K562 (cell line): Measurements from ENCODE around the gene MAPK1IP1L. TPM values are rescaled to one million over a fixed set of nuclear protein-coding genes. Genes with fewer than 3 reads are reported as not detected.

Source experiments
- ATAC-seq: fragments of 200-7000 bp; cut with Tn5 transposase; 3 replicates; pipeline ENCODE4 v1.9.1; 2020; ENCODE audit warnings: moderate library complexity
- BruUV-seq: library from RNA; stranded (reverse); fragments of 400-500 nt; replicated peaks from 2 replicates; lab custom pipeline; 2021; lab: Mats Ljungman, UMichigan
- CTCF ChIA-PET: fragments of 300-600 bp; formaldehyde crosslinking; extraction: SDS; loops from one replicate; lab custom pipeline; 2021; ENCODE audit warnings: low intra/inter-chr PET ratio; lab: Yijun Ruan, JAX
- POLR2A ChIA-PET: fragments of 300-600, 350-650 bp; sonication (Branson Sonifier 250); formaldehyde crosslinking; extraction: SDS; loops from one replicate; lab custom pipeline; 2021; ENCODE audit warnings: antibody characterized with exemption, inconsistent platforms; lab: Yijun Ruan, JAX
- DNase-seq, 4 experiments: peaks; one replicate each; pipeline versions ENCODE4 v3.0.0 to v3.0.0-alpha.2; 2011 to 2018; ENCODE audit warnings: low spot score in 3 of 4, mixed read lengths in 3 of 4; ENCODE audit errors: extremely low read depth in 1 of 4
- FAIRE-seq: peaks from 2 replicates; lab custom pipeline; 2011; peaks lifted over from hg19 to GRCh38; lab: Jason Lieb, UNC
- H2AFZ ChIP-seq: 2 replicates; pipeline ENCODE4 v1.6.0; 2011; ENCODE audit warnings: low read depth, low read length, control low read depth, inconsistent platforms
- H3K27ac ChIP-seq: fragments of 200-600 bp; 3 replicates; pipeline ENCODE4 v1.8.0; 2011; ENCODE audit warnings: low read depth, mild to moderate bottlenecking, control low read depth, inconsistent platforms, low read length, moderate library complexity, mixed read lengths; ENCODE audit errors: extremely low read depth
- H3K27me3 ChIP-seq, 2 experiments: fragments of 300-600 bp in 1 of 2; 2 replicates in 1 of 2; 3 replicates in 1 of 2; pipeline versions ENCODE4 v1.6.0 to v1.8.0; 2011; ENCODE audit warnings: inconsistent platforms in 2 of 2, low read length in 2 of 2, mild to moderate bottlenecking in 1 of 2, mixed read lengths in 1 of 2, moderate library complexity in 1 of 2; ENCODE audit not compliant: control insufficient read depth in 2 of 2, insufficient read depth in 2 of 2
- H3K36me3 ChIP-seq: fragments of 300-600 bp; 3 replicates; pipeline ENCODE4 v1.8.0; 2011; ENCODE audit warnings: mild to moderate bottlenecking, low read length, inconsistent platforms; ENCODE audit not compliant: control insufficient read depth, insufficient read depth
- H3K4me1 ChIP-seq, 2 experiments: fragments of 200-600 bp in 1 of 2; replicated peaks in 1 of 2; 2 replicates in 1 of 2; 3 replicates in 1 of 2; pipeline versions ENCODE4 v1.5.1 to v1.8.0; 2011; ENCODE audit warnings: inconsistent platforms in 2 of 2, low read length in 2 of 2, mild to moderate bottlenecking in 1 of 2, mixed read lengths in 1 of 2, moderate library complexity in 1 of 2; ENCODE audit not compliant: control insufficient read depth in 2 of 2, insufficient read depth in 2 of 2
- H3K4me2 ChIP-seq: 2 replicates; pipeline ENCODE4 v1.6.1; 2011; ENCODE audit warnings: low read length, control low read depth, inconsistent platforms, mixed read lengths; ENCODE audit not compliant: insufficient read depth
- H3K4me3 ChIP-seq: fragments of 200-600 bp; sonication (generic), shearing (Covaris generic); 2 replicates; pipeline ENCODE4 v1.5.1; 2016; ENCODE audit warnings: control low read depth, inconsistent platforms
- H3K79me2 ChIP-seq: fragments of 200-600 bp; 3 replicates; pipeline ENCODE4 v1.8.0; 2011; ENCODE audit warnings: low read length, inconsistent platforms; ENCODE audit not compliant: control insufficient read depth, insufficient read depth
- H3K9ac ChIP-seq, 2 experiments: 2 replicates each; pipeline versions ENCODE4 v1.6.0 to v1.6.1; 2011; ENCODE audit warnings: low read depth in 2 of 2, low read length in 2 of 2, control low read depth in 1 of 2, inconsistent platforms in 1 of 2, mild to moderate bottlenecking in 1 of 2, mixed read lengths in 1 of 2; ENCODE audit not compliant: insufficient read depth in 1 of 2
- H3K9me1 ChIP-seq: one replicate; pipeline ENCODE4 v1.6.0; 2011; ENCODE audit warnings: inconsistent platforms, mild to moderate bottlenecking, low read length, moderate library complexity; ENCODE audit not compliant: control insufficient read depth, insufficient read depth
- H3K9me3 ChIP-seq: replicated peaks from 2 replicates; pipeline ENCODE4 v1.5.1; 2011; ENCODE audit warnings: low read depth, low read length, inconsistent platforms; ENCODE audit not compliant: control insufficient read depth, insufficient read depth
- H4K20me1 ChIP-seq: replicated peaks from 2 replicates; pipeline ENCODE4 v1.6.1; 2011; ENCODE audit warnings: low read length, inconsistent platforms, mixed read lengths; ENCODE audit not compliant: control insufficient read depth, insufficient read depth
- CBFA2T2 ChIP-seq: fragments of 450-650 bp; conservative IDR thresholded peaks from 2 replicates; pipeline ENCODE4 v1.6.1; 2017; ENCODE audit warnings: mild to moderate bottlenecking
- FOS ChIP-seq: IDR thresholded peaks from 3 replicates; pipeline ENCODE4 v1.6.1; 2011; ENCODE audit not compliant: insufficient read length; ENCODE audit errors: extremely low read depth
- FOXJ2 ChIP-seq: fragments of 200-800 bp; sonication (Bioruptor generic); IDR thresholded peaks from 2 replicates; pipeline ENCODE4 v1.6.1; 2016; ENCODE audit warnings: missing genetic modification characterization, missing compliant biosample characterization
- HLTF ChIP-seq: fragments of 450-650 bp; IDR thresholded peaks from 2 replicates; pipeline ENCODE4 v1.6.1; 2016
- MEIS2 ChIP-seq: fragments of 450-650 bp; IDR thresholded peaks from 2 replicates; pipeline ENCODE4 v1.6.1; 2014; ENCODE audit warnings: mild to moderate bottlenecking; ENCODE audit not compliant: partially characterized antibody
- NUFIP1 ChIP-seq: fragments of 450-650 bp; IDR thresholded peaks from 2 replicates; pipeline ENCODE4 v1.6.1; 2018; ENCODE audit not compliant: partially characterized antibody
- PCBP1 ChIP-seq: fragments of 200-400 bp; formaldehyde crosslinking; IDR thresholded peaks from 2 replicates; pipeline ENCODE4 v1.6.1; 2018; ENCODE audit warnings: mild to moderate bottlenecking, low read depth, low read length; ENCODE audit not compliant: poor library complexity, severe bottlenecking
- POLR2H ChIP-seq: IDR thresholded peaks from 2 replicates; pipeline ENCODE4 v1.6.1; 2016; ENCODE audit warnings: missing genetic modification characterization, low read depth, mild to moderate bottlenecking, control low read depth, missing compliant biosample characterization, moderate library complexity
- RBM15 ChIP-seq: fragments of 200-400 bp; formaldehyde crosslinking; IDR thresholded peaks from 2 replicates; pipeline ENCODE4 v1.6.1; 2018; ENCODE audit warnings: mild to moderate bottlenecking, low read length, moderate library complexity; ENCODE audit not compliant: insufficient read depth
- SNRNP70 ChIP-seq: fragments of 200-400 bp; formaldehyde crosslinking; optimal IDR thresholded peaks from 2 replicates; pipeline ENCODE3; 2017; ENCODE audit warnings: low read depth, low read length
- SP2 ChIP-seq: IDR thresholded peaks from 2 replicates; pipeline ENCODE4 v1.6.1; 2011; ENCODE audit warnings: mild to moderate bottlenecking, low read depth, low read length, moderate library complexity; ENCODE audit not compliant: poor library complexity, severe bottlenecking; ENCODE audit errors: extremely low read depth
- TCFL5 ChIP-seq: fragments of 250-450 bp; sonication (Bioruptor Pico); conservative IDR thresholded peaks from 2 replicates; pipeline ENCODE4 v1.6.1; 2021; ENCODE audit warnings: mild to moderate bottlenecking, moderate library complexity, matching md5 sums
- WGBS: fragments of 100-300 bp; shearing (Covaris generic); methylation state at CpG from one replicate; pipeline ENCODE4 v1.1.6; 2016; ENCODE audit warnings: low coverage, mixed read lengths; ENCODE audit not compliant: insufficient coverage; ENCODE audit errors: missing lambda C conversion rate; 5-methylcytosine and 5-hydroxymethylcytosine counted together
- in situ Hi-C: fragments of 300-500 bp; cut with MboI; formaldehyde crosslinking; loops from 4 replicates; pipeline ENCODE4 v1.15.0; 2018; ENCODE audit warnings: inconsistent platforms, mixed read lengths
- intact Hi-C: fragments of 100-400 bp; cut with micrococcal nuclease; formaldehyde crosslinking; loops from 2 replicates; pipeline ENCODE4 v1.14.2; 2022
- polyA plus RNA-seq, 8 experiments: library from polyadenylated mRNA; depleted of rRNA in 4 of 8; stranded (reverse) in 5 of 8; unstranded in 3 of 8; fragments of >200 nt; fragmentation: Nextera tagmentation in 2 of 8; fragmentation: Illumina TruSeq in 1 of 8; extraction: Ambion mirVana in 2 of 8; extraction: Trizol in 1 of 8; gene quantifications; 2 replicates each; pipeline versions ENCODE4 v1.2.1 to v1.2.3, GENCODE V29; 2011 to 2014; ENCODE audit warnings: inconsistent platforms in 1 of 8, missing spikeins in 1 of 8
- total RNA-seq, 7 experiments: library from RNA; depleted of rRNA in 6 of 7; stranded (reverse); fragments of >200 nt in 6 of 7; fragmentation: Illumina TruSeq in 2 of 7; extraction: Trizol in 2 of 7; gene quantifications; 2 replicates each; pipeline versions ENCODE4 v1.2.1 to v1.2.3, GENCODE V29; 2011 to 2021; ENCODE audit warnings: low replicate concordance in 1 of 7
- TF ChIP-seq, protein P1 (sequence below): fragments of 450-650 bp; IDR thresholded peaks from 2 replicates; pipeline ENCODE4 v1.6.1; 2017; ENCODE audit warnings: mild to moderate bottlenecking, moderate library complexity
- TF ChIP-seq, protein P2 (sequence below), 2 experiments: IDR thresholded peaks in 1 of 2; conservative IDR thresholded peaks in 1 of 2; 2 replicates each; pipeline ENCODE4 v1.6.1; 2016; ENCODE audit warnings: low read depth in 2 of 2, mild to moderate bottlenecking in 1 of 2, missing compliant biosample characterization in 1 of 2, missing genetic modification characterization in 1 of 2, moderate library complexity in 1 of 2
- TF ChIP-seq, protein P3 (sequence below): fragments of 450-650 bp; IDR thresholded peaks from 2 replicates; pipeline ENCODE4 v1.6.1; 2016

The MAPK1IP1L gene
- total and polyA plus RNA-seq, 9 of the 15 experiments (the other 6 are each of a cell fraction or from before 2014, with no cell fraction given), result 32.7 to 99.4 (median 49.8) TPM

DNA sequence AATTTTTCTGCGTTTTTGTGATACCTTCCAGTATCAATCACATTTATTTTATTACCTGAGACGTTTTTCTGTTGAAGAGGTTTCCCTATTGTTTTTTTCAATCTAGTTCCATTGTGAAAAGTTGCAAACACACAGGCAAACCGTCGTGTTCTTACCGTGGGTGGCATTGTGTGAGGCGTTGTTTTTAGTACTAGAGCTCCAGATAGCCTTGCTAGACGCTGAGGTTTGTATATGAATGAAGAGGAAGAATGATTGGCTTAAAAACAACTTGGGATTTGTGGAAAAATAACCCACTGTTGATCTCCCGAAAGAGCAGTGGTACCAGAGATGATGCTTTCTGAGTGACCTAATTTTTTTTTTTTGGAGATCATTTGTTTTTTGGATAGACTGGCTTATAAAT lies 23.4 kb upstream of the MAPK1IP1L start (continued):
- TF ChIP-seq, protein P1, sequence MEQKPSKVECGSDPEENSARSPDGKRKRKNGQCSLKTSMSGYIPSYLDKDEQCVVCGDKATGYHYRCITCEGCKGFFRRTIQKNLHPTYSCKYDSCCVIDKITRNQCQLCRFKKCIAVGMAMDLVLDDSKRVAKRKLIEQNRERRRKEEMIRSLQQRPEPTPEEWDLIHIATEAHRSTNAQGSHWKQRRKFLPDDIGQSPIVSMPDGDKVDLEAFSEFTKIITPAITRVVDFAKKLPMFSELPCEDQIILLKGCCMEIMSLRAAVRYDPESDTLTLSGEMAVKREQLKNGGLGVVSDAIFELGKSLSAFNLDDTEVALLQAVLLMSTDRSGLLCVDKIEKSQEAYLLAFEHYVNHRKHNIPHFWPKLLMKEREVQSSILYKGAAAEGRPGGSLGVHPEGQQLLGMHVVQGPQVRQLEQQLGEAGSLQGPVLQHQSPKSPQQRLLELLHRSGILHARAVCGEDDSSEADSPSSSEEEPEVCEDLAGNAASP, result no peak
- no peak for TF ChIP-seq FOXJ2 (tag)
- TF ChIP-seq PCBP1, result no peak
- TF ChIP-seq HLTF, result no peak
- TF ChIP-seq TCFL5 (CRISPR knock-in tag), result no peak
- TF ChIP-seq CBFA2T2, result no peak
- TF ChIP-seq SP2, result no peak
- TF ChIP-seq NUFIP1, result no peak
- no peak for TF ChIP-seq FOS
- TF ChIP-seq RBM15, result no peak
- no peak for TF ChIP-seq SNRNP70

DNA sequence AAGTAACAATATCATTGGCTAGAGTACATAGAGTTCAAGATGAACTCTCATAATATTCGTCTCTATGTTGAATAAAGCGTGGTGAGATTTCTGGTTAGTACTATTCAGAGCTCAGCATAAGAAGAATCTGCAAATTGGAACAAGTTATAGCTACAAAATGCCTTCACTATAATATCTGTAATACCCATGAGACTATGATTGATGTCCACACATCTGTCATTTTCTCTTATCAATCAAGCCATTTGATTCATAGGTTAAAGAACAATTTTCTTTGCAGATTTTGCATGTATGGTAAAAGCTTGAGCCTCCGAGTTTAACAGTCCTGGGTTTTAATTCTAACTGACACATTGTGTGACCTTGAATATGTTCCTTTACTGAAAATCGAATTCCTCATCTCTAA lies 23.0 kb upstream of the MAPK1IP1L start:
- Histone ChIP-seq H3K27me3 (no peaks in the 10 kb centered on the region), H3K9me3 (no peaks in the 10 kb centered on the region), H3K4me2 (peak overlapping the region; percentile 95), H3K4me1 (peaks cover 0 to 9% of the 10 kb centered on the region in 2 experiments; a peak in 2 of 5 replicates), H3K27ac (peak overlapping the region; percentile 86; the same call in 1 of the 3 replicates), H3K9me1 (peaks cover under 1% of the 10 kb centered on the region), H3K9ac (peak overlapping the region in 1 of 2 experiments; percentile 96; a peak in 2 of 4 replicates), H3K36me3 (peaks cover 22% of the 10 kb centered on the region; the same call in 2 of the 3 replicates), H3K79me2 (peaks cover 83% of the 10 kb centered on the region), H2AFZ (no peak overlapping the region), H3K4me3 (peak overlapping the region; percentile 93), H4K20me1 (0 out of 2 replicates have a peak, but pooled peaks cover 4% of the 10 kb centered on the region)
- 5% methylated on average over 4 of the region's 4 CpGs for WGBS
- intact Hi-C loops (no loop called here), in situ Hi-C loops (no loop called here)
- ATAC-seq (no peak), DNase-seq (no peak), FAIRE-seq (no peak)
- POLR2A ChIA-PET, result interaction anchor here (0.7 to 1.5 kb wide), 4 partner anchors 18 to 374 kb away, joined by 3 to 6 read pairs (median 4); partner anchors contain the start of gene MAPK1IP1L
- no TSS peak for BruUV-seq
- CTCF ChIA-PET, result no interaction called here
- TF ChIP-seq, protein P2, sequence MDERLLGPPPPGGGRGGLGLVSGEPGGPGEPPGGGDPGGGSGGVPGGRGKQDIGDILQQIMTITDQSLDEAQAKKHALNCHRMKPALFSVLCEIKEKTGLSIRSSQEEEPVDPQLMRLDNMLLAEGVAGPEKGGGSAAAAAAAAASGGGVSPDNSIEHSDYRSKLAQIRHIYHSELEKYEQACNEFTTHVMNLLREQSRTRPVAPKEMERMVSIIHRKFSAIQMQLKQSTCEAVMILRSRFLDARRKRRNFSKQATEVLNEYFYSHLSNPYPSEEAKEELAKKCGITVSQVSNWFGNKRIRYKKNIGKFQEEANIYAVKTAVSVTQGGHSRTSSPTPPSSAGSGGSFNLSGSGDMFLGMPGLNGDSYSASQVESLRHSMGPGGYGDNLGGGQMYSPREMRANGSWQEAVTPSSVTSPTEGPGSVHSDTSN (CRISPR knock-in tag; IDR thresholded peaks at IDR 0.05; ENCODE audit: low read depth), result no peak
- TF ChIP-seq, protein P2 (tag; conservative IDR thresholded peaks at IDR 0.05; ENCODE audit: low read depth), result peak; percentile 32; the same call in 1 of the 2 replicates
- TF ChIP-seq POLR2H (tag) (no peak), MEIS2 (peak; percentile 61)
- TF ChIP-seq, protein P3, sequence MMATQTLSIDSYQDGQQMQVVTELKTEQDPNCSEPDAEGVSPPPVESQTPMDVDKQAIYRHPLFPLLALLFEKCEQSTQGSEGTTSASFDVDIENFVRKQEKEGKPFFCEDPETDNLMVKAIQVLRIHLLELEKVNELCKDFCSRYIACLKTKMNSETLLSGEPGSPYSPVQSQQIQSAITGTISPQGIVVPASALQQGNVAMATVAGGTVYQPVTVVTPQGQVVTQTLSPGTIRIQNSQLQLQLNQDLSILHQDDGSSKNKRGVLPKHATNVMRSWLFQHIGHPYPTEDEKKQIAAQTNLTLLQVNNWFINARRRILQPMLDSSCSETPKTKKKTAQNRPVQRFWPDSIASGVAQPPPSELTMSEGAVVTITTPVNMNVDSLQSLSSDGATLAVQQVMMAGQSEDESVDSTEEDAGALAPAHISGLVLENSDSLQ, result peak; percentile 49; the same call in 1 of the 2 replicates
